ENCODE data around the gene NALCN. TPM values are rescaled to one million over a fixed set of nuclear protein-coding genes. Genes with fewer than 3 reads are reported as not detected.

Gene NALCN
- total RNA-seq, 4 donors from 2014 or later: 0.47 to 0.57 TPM; not detected in 2

DNA sequence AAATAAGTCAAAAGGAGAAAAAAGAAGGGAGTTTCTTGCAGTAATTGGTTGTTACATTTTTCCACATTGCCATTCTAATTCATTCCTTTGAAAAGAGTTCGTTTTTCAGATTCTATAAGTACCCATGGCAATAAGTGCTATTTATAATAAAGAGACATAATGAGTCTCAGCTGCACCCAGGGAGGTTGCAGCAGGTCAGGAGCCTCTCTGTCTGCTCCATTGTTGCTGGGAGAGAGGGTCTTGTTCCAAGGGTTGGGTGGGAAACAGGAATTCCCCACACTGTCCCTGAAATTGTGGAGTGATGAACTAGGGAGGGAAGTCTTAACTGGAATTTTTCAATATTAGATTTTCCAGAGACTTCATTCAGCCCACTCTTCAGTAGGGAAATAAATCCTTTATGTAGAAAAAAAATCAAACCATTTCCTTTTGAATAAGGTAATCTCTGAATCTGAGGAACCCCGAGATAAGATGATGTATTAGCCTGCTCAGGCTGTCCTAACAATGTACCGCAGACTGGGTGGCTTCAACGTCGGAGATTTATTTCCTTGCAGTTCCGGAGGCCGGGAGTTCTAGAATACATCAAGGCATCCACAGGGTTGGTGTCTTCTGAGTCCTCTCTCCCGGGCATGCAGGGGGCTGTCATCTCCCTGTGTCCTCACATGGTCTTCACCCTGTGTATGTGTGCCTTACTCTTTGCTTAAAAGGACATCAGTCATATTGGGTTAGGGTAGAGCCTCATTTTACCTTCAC, 399.0 kb downstream of the NALCN start:
- H3K27ac ChIP-seq: no peak overlapping the region
- H3K9me3 ChIP-seq: no peaks in the 10 kb centered on the region
- peaks cover 0 to 7% (median 0%) of the 10 kb centered on the region in 4 donors for H3K27me3 ChIP-seq
- H3K36me3 ChIP-seq: no peaks in the 10 kb centered on the region
- WGBS, 2 donors: 18 to 46% methylated on average over 8 of the region's 8 CpGs
- intact Hi-C loops (cut with DNase I): no loop called here
- H3K4me3 ChIP-seq: no peak overlapping the region
- TF ChIP-seq, protein P1, sequence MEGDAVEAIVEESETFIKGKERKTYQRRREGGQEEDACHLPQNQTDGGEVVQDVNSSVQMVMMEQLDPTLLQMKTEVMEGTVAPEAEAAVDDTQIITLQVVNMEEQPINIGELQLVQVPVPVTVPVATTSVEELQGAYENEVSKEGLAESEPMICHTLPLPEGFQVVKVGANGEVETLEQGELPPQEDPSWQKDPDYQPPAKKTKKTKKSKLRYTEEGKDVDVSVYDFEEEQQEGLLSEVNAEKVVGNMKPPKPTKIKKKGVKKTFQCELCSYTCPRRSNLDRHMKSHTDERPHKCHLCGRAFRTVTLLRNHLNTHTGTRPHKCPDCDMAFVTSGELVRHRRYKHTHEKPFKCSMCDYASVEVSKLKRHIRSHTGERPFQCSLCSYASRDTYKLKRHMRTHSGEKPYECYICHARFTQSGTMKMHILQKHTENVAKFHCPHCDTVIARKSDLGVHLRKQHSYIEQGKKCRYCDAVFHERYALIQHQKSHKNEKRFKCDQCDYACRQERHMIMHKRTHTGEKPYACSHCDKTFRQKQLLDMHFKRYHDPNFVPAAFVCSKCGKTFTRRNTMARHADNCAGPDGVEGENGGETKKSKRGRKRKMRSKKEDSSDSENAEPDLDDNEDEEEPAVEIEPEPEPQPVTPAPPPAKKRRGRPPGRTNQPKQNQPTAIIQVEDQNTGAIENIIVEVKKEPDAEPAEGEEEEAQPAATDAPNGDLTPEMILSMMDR (IDR thresholded peaks at IDR 0.05): no peak
- TF ChIP-seq POLR2A (IDR thresholded peaks at IDR 0.05): no peak
- no peaks in the 10 kb centered on the region for H3K4me1 ChIP-seq
- no peak for DNase-seq

DNA sequence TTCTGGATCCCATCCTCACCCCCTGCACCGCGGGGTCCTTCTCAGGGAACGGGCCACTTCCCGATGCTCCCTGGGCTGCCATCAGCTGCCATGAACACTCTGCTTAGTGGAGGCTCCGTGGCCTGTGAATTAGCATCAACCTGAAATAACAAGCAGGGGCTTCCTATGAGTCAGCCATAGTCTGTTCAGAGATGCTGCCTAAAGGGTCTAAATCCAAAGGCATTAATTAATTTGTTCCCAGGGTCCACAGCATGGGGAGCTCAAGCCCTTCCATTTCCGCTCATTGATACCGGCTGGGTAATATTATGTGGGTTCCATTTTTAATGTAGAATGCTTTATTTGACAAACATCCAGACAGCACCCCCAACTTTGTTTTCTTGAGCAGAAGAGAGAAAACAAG, 399.8 kb downstream of the NALCN start:
- Histone ChIP-seq H3K27me3 (peaks cover 0 to 7% (median 0%) of the 10 kb centered on the region in 4 donors), H3K9me3 (no peaks in the 10 kb centered on the region), H3K27ac (no peak overlapping the region), H3K36me3 (no peaks in the 10 kb centered on the region), H3K4me1 (no peaks in the 10 kb centered on the region), H3K4me3 (no peak overlapping the region)
- TF ChIP-seq, protein P1 (IDR thresholded peaks at IDR 0.05): no peak
- no peak for TF ChIP-seq POLR2A (IDR thresholded peaks at IDR 0.05)
- WGBS, 2 donors: 83 to 89% methylated on average over 2 to 5 of the region's 7 CpGs
- intact Hi-C loops (cut with DNase I): no loop called here
- DNase-seq: no peak

DNA sequence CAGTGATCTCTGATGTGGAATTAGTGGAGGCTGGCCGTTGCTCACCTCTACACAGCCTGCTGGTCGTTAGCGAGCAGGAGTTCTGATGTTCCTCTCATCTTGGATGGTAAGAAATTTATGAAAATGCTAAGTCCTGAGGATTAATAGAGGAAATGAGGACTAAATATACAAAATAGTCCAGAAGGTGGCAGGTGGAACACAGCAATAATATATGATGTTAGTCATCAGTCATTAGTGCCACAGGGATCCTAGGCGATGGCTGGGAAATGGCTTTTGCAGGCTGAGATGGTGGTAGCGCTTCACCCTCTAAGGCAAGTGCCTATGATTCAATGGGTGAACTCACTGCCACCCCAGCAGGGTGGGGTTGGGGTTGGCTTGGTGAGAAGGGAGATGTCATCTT, 403.1 kb downstream of the NALCN start:
- TF ChIP-seq, protein P1 (IDR thresholded peaks at IDR 0.05): no peak
- TF ChIP-seq POLR2A (IDR thresholded peaks at IDR 0.05): no peak
- no peaks in the 10 kb centered on the region for H3K4me1 ChIP-seq
- no peak overlapping the region for H3K27ac ChIP-seq
- no peak for DNase-seq
- no peaks in the 10 kb centered on the region for H3K36me3 ChIP-seq
- intact Hi-C loops (cut with DNase I): no loop called here
- no peaks in the 10 kb centered on the region for H3K9me3 ChIP-seq
- no peaks in the 10 kb centered on the region for H3K27me3 ChIP-seq
- H3K4me3 ChIP-seq: no peak overlapping the region
- 80 to 94% methylated on average over 5 of the region's 5 CpGs for WGBS, 2 donors

DNA sequence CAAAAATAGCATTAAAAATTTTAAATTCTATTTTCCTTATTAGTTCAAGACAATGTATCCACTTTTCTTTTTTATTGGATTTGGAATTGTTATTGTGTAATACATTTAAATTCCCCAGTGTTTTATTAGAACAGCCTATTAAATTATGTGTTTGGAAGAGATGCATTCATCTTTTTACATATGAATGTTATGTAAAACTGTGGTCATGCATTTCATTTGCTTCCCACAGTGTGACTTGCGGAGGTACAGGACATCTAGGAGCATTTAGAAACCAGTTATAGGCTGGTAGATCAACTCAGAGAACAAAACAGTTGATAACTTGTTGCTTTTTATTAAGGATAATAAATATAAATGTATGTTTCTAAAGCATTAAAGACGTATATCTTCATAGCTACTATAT, 406.2 kb downstream of the NALCN start:
- Histone ChIP-seq H3K27me3 (no peaks in the 10 kb centered on the region), H3K4me3 (no peak overlapping the region), H3K9me3 (no peaks in the 10 kb centered on the region), H3K4me1 (no peaks in the 10 kb centered on the region), H3K36me3 (no peaks in the 10 kb centered on the region), H3K27ac (no peak overlapping the region)
- intact Hi-C loops (cut with DNase I): no loop called here
- WGBS, 2 donors: 72 to 85% methylated on average over 2 of the region's 2 CpGs
- no peak for DNase-seq
- TF ChIP-seq, protein P1 (IDR thresholded peaks at IDR 0.05): no peak

DNA sequence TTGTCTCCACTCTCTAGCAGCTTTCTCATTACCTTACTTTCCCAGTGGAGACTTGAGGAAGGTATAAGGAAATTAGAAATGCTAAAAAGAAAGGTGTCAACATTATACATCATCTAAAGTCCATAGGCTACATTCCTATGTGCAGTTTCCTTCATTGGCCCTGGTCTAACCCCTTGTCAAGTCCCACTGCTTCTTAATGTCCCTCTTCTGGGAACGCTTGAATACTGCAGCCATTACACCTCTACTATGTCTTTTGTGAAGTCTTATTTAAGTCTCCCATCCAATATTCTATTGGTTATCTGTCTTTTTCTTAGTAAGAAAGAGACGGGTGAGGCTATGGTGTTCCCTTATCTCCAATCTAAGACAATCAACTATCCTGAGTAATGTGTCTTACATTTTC, 409.1 kb downstream of the NALCN start:
- Histone ChIP-seq H3K27ac (no peak overlapping the region), H3K36me3 (no peaks in the 10 kb centered on the region), H3K27me3 (no peaks in the 10 kb centered on the region), H3K9me3 (no peaks in the 10 kb centered on the region), H3K4me3 (no peak overlapping the region), H3K4me1 (no peaks in the 10 kb centered on the region)
- no peak for DNase-seq
- 71 to 84% methylated on average over 2 of the region's 2 CpGs for WGBS, 2 donors
- intact Hi-C loops (cut with DNase I): no loop called here
- TF ChIP-seq, protein P1 (IDR thresholded peaks at IDR 0.05): no peak
- TF ChIP-seq POLR2A (IDR thresholded peaks at IDR 0.05): no peak

Other genes starting within 250 kb of the NALCN start
- 10 to 100 TPM in 1 of 4 donors, 1 to 10 TPM in 2, under 1 TPM in 1; 0.83 to 28.0 (median 3.0) TPM for gene ITGBL1, start 36.2 kb upstream of the NALCN start, total RNA-seq

All from esophagus squamous epithelium (tissue), 5 donors.